GM21717 (cell line): ENCODE data around the gene CAMK4.

Experiments used
- ATAC-seq: cut with Tn5 transposase; IDR thresholded peaks from one replicate; pipeline ENCODE4 v1.9.1; 2021; ENCODE audit warnings: mild to moderate bottlenecking, moderate library complexity; ENCODE audit not compliant: unreplicated experiment

CAMK4 gene

DNA sequence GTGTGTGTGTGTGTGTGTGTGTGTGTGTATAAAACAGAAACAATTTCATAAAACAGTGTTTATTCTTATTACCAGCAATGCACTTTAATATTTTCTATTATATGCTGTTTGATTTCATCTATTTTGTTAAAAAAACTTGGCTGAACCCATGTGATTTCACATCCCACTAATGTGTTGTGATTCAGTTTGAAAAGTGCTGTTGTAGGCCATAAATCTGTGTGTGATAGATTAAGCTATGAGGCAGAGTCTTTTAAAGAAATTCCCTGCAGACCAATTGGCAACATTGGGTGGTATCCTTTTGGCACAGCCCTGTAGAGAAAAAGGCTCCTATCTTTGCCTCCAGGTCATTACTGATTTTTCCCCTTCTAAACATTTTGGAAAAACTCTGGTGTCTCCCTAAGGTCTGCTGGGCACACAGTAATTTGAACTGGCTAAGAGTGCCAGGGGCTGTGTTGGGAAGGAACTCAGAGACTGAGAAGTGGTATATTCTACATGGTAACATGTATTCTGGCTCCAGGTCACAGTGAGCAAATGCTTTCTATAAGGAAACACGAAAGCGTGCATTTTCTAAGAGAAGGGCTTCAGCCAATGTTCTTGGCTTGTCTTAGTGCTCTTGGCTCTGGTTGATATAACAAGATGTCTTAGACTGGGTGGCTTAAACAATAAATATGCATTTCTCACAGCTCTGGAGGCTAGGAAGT is 4.5 kb downstream of the CAMK4 start:
- no peak for ATAC-seq

DNA sequence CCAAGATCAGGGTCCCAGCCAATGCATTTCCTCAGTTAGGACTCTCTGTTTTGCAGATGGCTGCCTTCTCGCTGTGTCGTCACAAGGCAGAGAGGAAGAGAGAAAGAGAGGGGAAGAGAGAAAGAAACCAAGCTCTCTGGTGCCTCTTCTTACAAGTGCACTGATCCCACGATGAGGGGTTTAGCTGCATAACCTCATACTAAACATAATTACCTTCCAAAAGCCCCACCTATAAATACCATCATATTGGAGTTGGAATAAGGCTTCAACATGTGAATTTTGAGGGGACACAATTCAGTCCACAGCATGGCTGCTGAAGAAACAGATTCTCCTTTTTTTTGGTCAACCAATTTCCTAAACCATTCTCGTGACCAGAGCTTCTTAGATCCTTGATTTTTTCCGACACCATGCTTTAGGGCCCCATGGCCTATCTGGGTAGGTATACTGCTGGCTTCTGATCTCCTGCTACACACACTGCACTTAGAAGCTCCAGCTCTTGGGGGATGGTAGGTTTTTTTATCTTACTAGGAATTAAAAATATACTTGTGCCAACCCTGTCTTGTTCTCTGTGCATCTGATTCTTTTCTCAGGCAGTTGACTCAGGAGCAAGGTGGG is 5.1 kb downstream of the CAMK4 start:
- no peak for ATAC-seq

DNA sequence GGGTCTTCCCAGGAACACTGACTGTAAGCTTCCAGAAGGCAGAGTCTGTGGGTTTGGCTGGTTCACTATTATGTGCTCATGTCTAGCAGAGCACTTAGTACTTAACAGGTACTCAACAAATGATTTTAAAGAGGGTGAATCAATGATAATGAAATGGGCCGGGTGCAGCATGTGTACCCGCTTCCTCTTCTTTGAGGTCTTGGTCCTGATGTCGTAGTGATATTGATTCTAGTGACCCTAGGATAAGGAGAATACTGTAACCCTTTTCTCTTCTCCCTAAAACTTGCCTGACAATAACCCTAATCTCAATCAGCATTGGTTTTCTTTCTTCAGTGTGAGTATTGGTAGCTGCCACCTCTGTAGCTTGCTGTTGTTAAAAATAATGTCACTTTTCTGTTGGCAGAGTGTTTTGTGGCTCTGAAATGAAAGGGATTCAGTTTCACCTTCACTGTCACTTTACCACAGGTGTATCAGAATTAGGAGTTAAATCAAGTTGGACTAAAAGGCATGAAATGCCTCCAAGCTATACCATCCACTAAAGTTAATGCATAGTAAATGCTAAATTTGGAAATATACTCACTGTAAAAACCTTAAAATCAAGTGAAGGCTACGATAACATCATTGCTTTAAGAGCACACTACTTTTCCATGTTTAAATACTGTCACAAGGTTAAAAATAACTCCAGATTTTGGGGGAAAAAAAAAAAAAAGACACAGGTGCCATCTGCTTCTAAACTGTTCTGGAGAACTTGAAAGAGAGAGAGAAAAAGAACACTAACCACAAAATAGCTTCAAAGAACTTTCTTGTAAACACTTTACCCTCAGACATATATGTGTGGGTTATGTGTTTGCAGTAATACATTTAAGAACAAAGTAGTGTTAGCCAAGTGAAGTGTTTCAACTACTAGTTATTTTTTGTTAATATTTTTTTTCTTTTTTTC is 6.0 kb downstream of the CAMK4 start:
- peak; percentile 37 for ATAC-seq

DNA sequence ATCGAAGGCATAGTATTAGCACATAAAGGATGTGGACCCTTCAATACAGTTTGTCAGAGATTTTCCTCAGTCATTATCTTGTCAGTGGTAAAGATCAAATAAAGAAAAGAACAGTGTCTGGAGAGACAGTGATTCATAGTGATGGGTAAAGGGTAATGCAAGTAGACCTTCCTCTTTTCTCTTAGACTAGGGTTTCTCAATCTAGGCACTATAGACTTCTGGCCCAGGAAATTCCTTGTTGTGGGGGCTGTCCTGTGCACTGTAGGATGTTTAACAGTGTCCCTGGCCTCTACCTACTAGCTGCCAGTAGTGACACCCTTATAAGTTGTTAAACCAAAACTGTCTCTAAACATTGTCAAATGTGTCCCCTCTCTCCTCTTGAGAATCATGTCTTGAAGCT is 6.9 kb downstream of the CAMK4 start:
- ATAC-seq = no peak

DNA sequence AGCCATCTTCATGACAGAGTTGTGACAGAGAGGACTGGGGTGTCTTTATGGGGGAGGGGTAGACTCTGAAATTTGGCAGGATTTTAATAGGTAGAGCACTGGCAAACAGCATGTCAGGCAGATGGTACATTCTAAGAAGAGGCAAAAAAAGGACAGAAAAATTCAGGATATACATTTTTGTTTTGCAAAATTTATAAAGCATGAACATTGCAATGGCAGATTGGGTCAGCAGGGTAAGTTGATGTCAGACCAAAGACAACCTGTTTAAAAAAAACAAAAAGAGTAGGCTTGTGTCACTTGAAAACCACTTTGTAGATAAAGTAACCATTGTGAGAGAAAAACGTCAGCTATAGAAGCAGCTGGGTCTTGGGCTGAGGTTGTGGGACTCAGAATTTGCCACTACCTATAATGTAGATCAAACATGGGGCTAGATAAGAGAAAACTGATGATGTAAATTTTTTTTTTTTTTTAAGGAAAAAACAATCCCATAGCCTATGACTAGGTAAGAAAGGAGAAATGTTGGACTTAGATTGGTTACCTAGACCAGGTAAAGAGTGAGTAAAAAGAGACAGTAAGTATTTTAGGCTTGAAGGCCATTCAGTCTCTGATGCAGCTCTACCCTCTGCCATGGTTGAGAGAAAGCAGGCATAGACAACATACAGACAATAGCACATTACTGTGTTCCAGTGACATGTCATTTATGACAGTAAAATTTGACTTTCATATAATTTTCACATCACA is 8.3 kb downstream of the CAMK4 start:
- no peak for ATAC-seq

DNA sequence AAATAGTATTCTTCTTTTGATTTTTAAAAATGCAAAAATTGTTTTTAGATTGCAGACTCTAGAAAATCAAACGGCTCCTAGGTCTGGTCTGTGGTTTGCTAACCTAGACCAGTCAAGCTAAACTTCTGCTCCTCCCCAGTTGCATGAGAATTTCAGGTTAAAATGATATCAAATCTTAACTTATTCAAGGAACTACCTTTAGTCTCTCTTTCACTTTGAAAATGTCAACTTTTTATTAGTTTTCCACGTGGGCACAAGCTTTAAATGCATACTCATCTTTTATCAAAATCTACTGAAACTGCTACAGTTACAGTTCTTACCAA is 8.8 kb downstream of the CAMK4 start:
- no peak for ATAC-seq

DNA sequence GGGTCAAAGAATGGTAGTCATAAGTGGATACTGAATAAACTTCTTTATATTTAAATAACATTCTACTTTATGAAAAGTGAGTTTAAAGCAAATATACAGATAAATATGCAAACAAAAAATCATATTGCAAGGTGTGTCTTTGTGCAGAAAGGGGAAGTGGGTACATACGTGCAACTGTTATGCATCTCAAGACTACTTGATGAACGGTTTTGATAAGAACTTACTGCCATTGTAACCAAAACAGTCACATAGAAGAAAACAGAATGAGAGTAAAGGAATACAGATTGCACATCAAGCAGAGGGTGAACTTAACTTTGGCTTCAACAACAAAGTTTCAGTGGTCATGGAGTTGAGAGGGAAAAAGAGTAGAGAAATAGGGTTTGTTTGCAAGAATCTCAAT is 9.9 kb downstream of the CAMK4 start:
- peak; percentile 28 for ATAC-seq

DNA sequence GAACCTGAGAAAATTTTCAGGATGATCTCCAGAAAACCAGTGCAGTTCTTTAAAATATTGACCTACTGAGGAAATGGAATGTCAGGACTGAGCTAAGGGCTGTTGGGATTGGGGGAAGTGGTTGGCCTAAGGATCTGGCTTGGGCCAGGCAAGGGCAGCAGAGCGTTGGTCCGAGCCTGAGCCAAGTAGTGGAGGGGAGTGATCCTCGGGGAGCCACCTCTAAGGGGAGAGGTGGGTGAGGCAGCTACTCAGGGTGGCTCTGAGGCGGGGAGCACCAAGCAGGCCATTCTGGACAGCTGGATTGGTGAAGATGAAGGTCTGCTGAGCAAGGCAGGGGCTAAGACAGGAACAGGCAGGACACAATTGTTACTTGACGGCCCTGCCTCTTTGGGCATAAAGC is 11.5 kb downstream of the CAMK4 start:
- no peak for ATAC-seq

DNA sequence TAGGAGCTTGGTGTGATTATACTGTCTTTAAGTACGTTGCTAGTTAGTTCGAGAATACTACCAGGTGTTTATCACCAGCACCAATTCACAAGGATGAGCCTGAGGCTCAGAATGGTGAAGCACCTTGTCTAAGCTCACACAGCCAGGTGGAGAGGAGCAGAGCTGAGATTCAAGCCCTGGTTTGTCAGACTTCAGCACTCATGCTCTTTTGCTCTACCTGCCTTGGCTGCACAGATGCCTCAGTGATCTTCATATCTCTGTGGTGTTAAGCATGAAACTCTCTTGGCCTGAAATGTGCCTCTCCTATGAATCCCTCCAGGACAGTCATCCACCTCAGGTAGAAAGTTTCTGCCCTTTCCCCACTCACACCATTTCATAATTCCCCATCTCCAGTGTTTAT is 12.2 kb downstream of the CAMK4 start:
- no peak for ATAC-seq

DNA sequence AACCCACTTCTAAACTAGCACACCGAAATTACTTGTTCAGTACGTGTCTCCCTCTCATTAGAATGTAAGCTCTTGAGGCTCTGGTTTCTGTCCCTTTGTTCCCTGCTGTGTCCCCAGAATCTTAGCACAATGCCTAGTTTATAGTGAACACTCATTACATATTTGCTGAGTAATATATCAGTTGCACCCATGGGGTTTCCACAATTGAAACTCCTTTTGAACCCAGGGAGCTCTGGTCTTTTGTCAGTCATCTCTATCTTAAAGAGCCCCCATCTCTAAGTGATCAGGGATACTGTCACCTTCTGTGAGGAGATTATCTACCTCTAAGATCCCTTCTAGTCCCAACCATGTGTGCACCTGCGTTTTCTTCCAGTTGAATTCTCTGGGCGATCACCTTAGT is 12.8 kb downstream of the CAMK4 start:
- no peak for ATAC-seq

DNA sequence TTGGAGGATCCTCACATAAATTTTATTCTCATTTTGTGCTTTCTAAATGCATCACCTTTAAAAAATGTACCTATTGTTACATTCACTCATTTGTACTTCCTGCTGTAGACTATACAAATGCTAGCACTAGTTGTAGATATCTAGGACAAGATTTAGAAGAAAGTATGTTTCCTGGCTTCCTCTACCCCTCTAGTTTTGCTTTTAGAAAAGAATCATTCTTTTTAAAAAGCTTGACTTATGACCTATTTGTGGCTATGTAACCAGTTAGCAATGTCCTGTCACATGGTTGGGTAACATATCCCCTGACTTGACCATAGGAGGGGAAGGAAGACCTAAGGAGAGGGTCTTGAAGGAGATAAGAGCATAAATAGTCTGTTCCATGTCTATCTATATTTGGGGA is 13.3 kb downstream of the CAMK4 start:
- ATAC-seq = no peak

DNA sequence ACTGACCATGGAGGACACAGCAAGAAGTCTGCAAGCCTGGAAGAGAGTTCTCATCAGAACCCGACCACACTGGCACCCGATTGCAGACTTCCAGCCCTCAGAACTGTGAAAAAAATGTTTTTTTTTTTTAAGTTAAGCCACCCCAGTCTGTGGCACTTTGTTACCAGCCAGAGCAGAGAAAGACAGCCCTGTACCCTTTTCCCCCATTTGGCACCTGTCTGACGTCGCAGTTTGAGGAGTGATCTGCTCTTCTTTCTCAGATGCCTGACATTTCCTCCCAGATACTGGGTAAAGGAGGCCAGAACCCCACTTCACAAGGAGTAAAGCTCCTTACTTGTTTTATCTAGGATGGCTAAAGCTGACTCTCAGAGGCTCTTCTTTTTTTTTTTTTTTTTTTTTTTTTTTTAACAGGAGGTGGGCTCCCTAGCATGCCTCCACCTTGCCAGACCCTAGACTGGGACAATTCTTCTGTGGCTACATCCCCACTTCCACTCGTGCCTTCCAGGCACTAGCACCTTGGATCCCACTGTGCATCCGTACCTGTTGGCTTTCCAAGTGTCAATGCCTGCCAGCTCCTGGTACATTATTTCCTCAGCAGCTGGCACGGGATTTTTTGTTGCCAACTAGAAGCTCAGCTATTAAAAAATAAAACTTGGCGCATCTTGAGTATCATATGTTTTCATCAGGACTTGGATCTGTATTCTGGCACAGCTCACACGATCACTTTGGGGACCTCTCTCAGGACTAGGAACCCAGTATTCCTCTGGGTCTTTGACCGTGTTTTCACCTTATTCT is 14.4 kb downstream of the CAMK4 start:
- ATAC-seq = no peak

DNA sequence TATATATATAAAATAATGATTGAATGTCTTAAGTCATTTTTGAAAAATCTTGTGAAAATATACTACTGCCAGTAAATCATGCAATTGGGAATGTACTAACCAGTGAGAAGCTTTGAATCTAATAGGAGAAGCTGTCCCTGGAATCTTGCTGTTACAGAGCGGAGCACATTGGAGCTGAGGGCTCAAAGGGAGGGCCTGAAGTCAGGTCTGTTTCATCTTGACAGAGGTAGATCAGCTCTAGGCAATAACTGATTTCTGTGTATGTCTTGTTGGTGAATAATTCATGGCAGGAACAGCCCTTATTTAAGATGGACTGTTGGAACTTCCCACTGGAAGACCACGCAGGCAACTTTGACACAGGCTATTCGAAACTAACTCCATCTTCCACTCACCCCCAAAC is 17.5 kb downstream of the CAMK4 start:
- no peak for ATAC-seq

DNA sequence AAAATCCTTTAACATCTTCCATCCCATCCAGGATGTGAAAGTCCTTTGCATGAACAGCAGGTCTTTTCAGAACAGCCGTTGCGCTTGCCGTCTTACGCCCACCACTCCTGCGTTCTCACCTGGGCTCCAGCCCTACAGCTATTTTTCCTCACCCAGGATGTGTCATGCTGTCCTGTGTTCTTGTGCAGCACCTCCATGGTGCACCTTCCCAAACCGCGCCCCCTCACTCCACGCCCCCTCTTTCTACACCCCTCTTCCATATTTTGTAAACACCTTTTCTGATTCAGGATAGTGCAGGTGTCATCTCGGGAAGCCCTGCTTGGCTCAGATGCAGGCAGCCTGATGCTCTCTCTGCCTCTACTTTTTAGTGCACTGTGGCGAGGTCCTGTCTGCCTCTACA is 18.4 kb downstream of the CAMK4 start:
- no peak for ATAC-seq

DNA sequence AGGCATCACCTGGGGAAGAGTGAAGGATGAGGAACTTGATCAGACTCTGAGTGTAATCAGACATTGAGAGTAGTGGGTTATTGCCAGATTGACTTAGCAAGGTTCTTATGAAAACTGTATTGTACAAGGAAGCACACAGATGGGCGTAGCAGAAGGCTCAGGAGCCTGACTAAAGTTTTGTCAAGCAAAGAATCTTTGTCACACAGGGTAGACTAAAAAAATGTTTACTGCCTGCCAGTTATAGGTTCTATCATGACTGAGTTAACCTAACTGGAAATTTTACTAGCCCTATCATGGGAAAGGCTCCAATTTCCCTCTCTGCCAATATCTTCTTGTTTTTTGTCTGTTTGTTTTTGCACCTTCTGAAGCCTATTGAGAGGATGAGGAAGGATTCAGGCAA is 19.1 kb downstream of the CAMK4 start:
- no peak for ATAC-seq

DNA sequence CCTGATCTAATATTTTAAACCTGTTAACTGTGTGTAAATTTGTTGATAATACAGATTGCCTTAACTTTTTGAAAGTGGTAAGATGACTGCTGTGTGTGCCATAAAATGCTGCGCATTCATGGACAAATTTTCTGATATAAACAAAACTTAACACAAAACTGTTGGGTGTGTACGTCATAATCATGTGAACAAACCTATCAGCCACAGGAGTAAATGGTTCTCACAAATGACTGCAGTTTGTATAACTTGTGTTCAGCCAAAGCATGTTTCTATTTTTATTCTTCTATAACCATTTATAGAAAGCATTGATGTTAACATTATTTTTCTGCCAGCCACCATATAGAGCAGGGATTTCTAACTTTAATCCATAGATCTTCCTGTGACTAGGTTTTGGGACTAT is 21.5 kb downstream of the CAMK4 start:
- ATAC-seq = no peak

DNA sequence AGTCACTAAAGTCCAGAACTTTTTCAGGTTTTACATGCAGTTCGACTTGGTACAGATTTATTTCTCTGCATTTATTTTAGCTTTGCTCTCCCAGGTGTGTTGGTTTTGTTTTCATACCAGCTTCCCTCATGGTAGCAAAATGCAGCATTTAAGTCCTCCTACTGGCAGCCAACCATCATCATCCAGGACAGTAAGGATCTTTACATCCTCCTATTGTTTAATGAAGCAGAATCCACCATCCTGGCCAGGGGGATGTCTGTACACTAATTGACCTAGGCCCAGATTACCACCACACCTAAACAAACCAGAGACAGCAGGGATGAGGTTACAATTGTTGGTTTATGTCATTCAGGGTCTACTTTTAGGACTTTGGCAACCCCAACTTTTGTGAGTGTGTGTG is 22.3 kb downstream of the CAMK4 start:
- no peak for ATAC-seq

DNA sequence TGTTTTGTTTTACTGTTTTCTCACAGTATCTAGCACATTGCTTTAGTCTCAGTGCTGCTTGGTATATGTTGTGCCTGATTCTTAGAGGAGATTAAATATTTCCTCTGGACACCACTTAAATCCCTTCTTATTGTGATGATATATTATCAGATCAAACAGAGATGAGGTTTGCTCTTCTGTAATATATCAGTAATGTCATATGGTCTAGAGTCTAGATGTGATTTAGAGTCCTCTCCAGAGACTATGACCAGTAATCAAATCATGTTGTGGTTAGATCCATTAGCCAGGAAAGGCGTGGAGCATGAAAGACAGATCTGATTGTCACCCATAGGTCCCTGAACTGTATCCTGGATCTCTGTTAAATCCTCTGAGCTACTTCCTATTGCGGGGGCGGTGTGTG is 24.4 kb downstream of the CAMK4 start:
- no peak for ATAC-seq

DNA sequence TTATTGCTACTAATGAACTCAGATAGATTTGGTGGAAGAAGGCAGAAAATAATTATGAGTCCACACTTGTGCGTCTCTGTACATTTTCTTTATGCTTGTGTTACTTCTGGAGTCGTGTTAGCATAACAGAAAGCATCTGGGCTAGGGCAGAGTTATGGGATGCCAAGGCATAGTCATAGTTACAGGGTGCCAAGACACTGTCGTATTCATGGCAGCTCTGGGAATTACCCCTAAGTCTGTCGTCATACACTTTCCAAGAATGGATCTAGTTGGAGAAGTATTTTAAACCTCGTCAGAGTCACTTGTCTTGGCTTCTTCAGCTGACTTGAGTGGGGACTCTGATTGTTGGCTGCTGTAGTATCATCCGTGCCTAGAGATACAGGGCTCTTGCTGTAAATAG is 27.7 kb downstream of the CAMK4 start:
- ATAC-seq = no peak

DNA sequence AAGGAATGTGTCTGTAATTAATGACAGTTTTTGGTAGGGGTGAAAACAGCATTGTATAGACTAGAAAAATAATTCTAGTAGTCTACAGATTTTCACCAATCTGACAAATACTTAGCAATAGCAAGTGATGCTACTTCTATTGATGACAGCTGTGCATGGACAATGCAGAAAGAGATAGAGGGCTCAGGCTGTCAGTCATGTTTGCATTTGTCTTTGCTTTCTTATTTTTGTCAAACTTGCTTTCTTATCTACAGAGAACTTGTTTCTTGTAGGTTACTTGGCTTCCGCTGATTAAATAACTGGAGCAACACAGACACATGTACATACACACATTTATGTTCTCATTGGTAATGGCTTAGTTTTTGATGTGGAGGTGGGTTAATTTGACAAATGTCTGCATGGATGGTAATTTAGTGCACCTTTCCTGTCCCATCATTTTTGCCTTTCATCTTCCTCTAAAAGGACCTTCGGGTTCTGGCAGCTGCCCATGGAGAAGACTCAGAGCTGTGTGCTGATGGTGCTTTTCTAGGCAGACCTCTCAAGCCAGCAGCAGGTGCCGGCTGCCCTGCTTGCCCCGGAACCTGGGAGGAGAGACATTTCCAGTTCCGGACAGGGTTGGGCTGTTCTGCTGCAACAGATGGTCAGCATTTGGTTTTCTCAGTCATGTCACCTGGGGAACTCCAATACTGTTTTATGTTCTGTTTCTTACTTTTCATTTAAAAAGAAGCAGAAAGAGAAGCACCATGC is 28.8 kb downstream of the CAMK4 start:
- ATAC-seq = peak; percentile 47
